Daoy (cell line): ENCODE data around the gene CYP4F8. TPM values are rescaled to one million over a fixed set of nuclear protein-coding genes. Genes with fewer than 3 reads are reported as not detected.

Source experiments
- DNase-seq: peaks from one replicate; pipeline ENCODE4 v3.0.0-alpha.2; 2015; ENCODE audit warnings: low read depth
- total RNA-seq: library from RNA; depleted of rRNA; stranded (reverse); fragments of >200 nt; shearing (Covaris generic); gene quantifications from 2 replicates; pipeline ENCODE4 v1.2.3, GENCODE V29; 2014

CYP4F8 gene
- total RNA-seq, 1 experiment from 2014 or later = not detected

- DNase-seq = no peak
Measured at GRCh38 chr19:15616627-15617270, 1.7 kb downstream of the CYP4F8 start.

GRCh38 chr19:15618321-15618720 lies 3.3 kb downstream of the CYP4F8 start:
- DNase-seq = no peak

GRCh38 chr19:15621801-15622200 lies 6.8 kb downstream of the CYP4F8 start:
- DNase-seq = no peak

- DNase-seq = no peak
Measured at GRCh38 chr19:15622991-15623390, 8.0 kb downstream of the CYP4F8 start.

- DNase-seq = no peak
Measured at GRCh38 chr19:15623711-15624318, 8.8 kb downstream of the CYP4F8 start.

DNA sequence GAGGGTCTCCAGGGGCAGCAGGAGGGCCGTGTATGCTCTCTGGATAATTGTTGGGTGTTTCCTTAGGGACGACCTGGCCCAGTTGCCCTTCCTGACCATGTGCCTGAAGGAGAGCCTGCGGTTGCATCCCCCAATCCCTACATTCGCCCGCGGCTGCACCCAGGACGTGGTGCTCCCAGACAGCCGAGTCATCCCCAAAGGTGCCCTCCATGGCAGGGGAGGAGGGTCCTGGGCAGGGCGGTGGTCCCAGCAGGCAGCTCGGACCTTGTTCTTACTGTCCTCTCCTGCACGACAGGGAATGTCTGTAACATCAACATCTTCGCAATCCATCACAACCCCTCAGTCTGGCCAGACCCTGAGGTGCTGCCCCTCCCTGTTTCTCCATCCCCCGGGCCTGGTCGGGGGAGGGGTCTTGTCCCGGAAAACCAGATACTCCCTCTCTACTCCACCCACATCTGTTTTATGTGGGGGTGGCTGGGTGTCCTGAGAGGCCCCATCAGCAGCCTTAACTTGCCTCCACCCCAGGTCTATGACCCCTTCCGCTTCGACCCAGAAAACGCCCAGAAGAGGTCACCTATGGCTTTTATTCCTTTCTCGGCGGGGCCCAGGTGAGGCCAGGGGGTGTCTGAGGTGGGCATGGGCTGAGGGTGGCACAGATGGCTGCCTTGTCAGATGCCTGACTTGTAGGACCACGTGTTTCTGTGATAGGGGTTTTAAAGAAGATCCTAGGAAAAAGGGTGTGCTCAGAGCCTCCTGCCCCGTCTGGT lies 13.4 kb downstream of the CYP4F8 start:
- DNase-seq = no peak

DNA sequence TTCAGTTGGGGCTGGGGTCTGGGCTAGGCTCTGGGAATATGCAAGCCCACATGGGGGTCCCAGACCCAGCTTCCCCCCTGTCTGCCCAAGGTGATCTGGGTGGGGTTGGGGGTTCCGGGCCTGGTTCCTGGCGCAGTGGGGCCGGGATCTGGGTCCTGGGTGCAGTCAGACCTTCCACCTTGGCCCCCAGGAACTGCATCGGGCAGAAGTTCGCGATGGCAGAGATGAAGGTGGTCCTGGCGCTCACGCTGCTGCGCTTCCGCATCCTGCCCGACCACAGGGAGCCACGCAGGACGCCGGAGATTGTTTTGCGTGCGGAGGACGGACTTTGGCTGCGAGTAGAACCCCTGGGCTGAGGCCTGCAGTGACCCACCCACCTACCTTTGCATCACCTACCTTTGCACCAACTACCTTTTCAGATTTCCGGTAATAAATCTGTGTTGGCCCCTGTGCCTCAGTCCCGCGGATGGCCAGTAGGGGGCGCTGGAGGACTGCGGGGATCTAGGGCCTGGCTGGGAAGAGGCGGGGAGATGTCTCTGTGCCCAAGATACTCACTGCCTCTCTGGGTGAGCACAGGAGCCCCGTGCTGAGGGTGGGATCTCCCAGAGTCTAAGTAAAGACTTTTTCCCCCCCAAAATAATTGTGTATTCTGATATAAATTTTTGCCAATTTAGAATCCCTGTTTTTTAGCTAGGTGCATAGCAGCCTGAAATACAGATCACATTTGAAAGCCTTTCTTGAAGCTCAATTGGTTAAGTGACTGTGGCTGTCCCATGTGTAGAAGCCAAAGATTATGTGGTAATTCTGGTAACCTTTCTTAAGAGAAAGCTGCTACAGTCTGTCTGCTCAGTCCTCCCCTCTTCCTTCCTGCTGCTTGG lies 14.2 kb downstream of the CYP4F8 start:
- DNase-seq = peak; percentile 72

DNA sequence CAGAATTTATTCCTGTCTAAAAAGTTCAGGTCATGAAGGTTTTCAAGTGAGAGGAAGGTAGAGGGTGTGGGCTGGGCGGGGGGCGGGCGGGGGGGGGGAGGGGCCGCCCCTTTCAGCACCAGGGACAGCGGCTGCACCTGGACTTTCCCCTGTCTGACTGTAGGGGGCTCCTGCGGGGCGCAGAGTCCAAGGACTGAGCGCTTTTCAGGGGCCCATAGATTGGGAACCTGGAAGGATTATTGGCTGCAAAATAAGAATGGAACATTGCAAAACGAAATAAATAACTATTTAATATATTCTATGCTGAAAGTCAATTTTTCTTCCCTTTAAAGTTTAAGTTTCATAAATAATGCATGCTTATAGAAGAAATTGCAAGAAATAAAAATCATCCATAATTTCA lies 16.8 kb downstream of the CYP4F8 start:
- peak; percentile 30 for DNase-seq

DNA sequence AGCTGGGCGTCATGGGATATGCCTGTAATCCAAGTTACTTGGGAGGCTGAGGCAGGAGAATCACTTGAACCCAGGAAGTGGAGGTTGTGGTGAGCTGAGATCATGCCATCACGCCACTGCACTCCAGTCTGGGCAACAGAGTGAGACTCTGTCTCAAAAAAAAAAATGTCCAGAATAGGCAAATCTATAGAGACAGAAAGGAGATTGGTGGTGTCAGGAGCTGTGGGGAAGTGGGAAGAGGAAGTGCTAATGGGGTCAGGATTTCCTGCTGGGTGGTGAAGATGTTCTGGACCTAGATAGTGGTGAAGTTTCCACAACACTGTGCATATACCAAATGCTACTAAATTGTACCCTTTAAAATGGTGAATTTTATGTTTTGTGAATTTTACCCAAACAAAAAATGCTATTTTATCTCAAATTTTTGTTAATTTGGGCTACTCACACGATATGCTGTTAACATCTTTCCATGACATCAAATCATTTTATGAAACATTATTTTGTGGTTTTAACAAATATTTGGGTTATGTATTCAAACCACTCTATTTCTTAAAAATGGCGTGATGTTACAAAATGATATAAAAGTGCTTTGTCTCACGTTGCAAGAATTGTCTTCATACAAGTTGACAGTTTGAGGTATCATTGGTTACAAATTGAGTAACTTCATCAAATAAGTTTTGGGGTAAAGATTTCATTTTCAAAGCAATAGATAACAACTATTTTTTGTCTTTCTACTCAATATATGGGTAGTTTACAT lies 18.2 kb downstream of the CYP4F8 start:
- DNase-seq = no peak

GRCh38 chr19:15634105-15634504 lies 19.1 kb downstream of the CYP4F8 start:
- no peak for DNase-seq

GRCh38 chr19:15635016-15635805 lies 20.2 kb downstream of the CYP4F8 start:
- DNase-seq = no peak

DNA sequence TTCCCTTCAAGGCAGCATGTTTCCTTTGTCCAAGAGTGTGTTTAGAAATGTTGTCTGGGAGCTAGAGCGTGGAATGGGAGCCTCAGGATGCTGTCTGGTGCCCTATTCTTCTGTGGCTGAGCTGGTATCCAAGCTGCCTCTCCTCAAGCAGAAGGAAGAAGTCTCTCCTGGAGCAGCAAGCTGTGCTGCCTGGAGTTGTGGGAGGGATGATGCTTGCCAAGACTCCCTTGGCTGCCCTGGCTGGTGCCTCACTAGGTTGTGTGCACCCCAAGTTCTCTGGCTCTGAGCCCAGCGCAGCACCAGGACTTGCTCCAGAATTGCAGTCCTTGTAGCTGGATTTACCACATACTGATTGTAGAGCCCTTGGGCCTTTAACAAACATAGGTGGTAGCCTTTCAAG lies 21.0 kb downstream of the CYP4F8 start:
- no peak for DNase-seq

GRCh38 chr19:15639596-15639995 lies 24.6 kb downstream of the CYP4F8 start:
- no peak for DNase-seq

DNA sequence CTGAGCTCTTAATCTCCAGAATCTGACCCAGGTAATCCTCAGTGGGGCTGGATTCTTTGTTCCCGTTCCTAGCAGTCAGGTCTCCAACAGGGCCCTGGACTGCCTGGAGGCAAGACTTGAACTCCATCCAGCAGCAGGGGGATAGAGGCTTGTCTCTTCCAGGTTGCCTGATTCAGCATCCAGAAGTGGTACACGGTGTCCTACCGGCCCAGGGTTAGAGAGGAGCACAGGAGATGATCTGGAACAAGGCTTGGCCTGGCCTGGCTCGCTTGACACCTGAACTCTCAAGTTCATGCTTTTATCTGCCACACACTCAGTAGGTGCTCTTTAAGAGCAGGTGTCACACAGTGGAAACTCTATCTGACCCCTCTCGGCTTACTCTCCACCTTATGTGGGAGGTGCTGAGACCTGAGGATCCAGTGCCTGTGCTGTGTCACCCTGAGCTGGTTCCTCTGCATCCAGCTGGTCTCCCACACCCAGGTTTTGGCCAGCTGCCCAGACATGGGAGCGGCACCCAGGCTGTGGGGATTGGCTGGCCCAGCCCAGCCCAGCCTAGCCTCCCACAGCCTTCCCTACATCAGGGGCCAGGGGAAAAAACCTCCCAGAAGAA lies 25.4 kb downstream of the CYP4F8 start, which contains the start of gene CYP4F3:
TSS of gene CYP4F3 (plus strand) at position 604 of the 610 bp plus-strand sequence. CDS start 519 bp downstream, outside the sequence.
- DNase-seq = peak; percentile 53

DNA sequence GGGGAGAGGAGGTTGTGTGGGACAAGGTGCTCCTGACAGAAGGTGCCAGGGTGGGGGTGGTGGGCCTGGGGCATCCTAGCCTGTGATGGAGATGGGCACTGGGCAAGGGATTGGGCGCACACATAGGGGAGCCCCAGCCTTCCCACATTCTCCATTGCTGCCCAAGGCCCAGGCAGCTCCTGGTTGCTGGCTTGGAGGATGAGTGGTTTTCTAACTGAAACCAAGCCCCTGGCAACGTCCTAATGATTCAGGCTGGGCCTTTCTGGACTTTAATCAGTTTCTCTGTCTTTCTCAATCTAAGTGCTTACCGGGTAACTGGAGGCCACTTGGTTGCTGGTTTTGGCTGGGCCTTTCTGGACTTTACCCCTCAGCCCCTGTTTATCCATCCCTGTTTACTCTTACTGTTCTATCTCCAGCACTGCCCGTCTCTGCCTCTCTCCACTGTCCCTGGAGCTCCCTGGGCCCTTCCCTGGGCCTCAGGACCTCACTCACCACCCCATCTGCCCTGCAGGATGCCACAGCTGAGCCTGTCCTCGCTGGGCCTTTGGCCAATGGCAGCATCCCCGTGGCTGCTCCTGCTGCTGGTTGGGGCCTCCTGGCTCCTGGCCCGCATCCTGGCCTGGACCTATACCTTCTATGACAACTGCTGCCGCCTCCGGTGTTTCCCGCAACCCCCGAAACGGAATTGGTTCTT lies 26.0 kb downstream of the CYP4F8 start:
- no peak for DNase-seq

- DNase-seq = no peak
Measured at GRCh38 chr19:15641901-15642491, 27.0 kb downstream of the CYP4F8 start.

DNA sequence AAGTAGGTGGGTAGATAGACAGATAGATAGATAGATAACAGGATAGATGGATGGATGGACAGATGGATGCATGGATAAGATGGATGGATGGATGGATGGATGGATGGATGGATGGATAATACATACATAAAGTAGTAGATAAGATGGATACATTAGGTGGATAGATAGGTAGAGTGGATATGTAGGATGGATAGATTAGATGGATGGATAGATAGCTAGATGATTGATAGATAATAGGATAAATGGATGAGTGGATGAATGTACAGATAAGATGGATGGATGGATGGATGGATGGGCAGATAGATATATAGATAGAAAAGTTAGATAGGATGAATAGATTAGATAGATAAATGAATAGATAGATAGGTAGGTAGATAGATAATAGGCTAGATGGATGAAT lies 27.8 kb downstream of the CYP4F8 start:
- no peak for DNase-seq

DNA sequence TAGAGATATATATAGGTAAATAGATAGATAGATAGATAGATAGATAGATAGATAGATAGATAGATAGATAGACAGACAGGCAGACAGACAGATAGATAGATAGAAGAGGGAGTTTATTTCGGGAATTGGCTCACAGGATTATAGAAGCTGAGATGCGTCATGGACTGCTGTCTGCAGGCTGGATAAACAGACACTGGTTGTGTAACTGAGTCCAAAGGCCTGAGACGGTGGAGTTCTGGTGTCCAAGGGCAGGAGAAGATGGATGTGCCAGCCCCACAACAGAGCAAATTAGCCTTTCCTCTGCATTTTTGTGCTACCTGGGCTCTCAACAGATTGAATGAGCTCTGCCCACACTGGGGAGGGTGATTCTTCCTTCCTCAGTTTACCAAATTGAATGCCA lies 28.4 kb downstream of the CYP4F8 start:
- DNase-seq = no peak
